ENCODE results near the gene KCNK4. TPM values are rescaled to one million over a fixed set of nuclear protein-coding genes. Genes with fewer than 3 reads are reported as not detected.

KCNK4 gene
- total and polyA plus RNA-seq, 2 of the 13 experiments (the other 11 are each of a cell fraction or from before 2014, with no cell fraction given): not detected

DNA sequence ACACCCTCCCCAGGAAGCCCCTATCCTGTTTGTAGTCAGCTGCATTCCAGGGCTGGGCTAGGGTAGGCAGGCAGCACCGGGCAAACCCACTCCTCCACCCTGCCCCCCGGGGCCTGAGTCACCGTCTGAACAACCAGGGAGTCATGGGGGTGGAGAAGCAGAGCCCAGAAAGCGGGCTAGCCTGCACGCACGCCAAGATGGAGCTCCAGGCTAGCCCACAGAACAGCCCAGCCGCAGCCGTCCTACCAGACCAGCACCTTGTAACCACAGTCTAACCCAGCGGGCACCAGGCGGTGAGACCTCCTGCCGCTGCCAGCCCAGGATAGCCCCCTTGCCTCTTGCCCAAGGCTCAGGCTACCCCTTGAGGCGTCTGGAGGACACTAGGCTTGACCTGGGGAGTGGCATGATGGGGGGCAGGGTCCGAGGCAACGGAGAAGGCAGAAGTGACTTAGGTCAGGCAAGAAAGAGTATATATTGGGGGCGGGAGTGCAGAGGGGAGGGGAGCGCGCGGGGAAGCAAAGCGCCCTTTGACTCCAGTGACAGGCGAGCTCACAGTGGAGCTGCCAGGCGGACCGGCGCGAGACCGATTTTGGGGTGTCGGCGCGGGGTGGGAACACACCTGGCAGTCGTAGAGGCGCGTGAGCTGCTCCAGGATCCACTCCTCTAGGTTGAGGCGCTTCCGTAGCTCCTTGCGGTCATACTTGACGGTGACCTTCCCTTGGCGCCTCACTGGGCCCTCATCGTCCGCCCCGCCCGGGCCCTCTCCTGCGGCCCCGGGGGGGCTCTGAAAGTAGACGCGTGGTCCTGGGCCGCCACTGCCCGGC is 45.1 kb upstream of the KCNK4 start (continued):
- TF ChIP-seq YEATS4 (CRISPR knock-in tag; IDR thresholded peaks at IDR 0.05; ENCODE audit: borderline replicate concordance): peak; percentile 14; the same call in 1 of the 2 replicates
- TF ChIP-seq, protein P1, sequence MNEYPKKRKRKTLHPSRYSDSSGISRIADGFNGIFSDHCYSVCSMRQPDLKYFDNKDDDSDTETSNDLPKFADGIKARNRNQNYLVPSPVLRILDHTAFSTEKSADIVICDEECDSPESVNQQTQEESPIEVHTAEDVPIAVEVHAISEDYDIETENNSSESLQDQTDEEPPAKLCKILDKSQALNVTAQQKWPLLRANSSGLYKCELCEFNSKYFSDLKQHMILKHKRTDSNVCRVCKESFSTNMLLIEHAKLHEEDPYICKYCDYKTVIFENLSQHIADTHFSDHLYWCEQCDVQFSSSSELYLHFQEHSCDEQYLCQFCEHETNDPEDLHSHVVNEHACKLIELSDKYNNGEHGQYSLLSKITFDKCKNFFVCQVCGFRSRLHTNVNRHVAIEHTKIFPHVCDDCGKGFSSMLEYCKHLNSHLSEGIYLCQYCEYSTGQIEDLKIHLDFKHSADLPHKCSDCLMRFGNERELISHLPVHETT (CRISPR knock-in tag; conservative IDR thresholded peaks at IDR 0.05): no peak
- TF ChIP-seq, protein P2, sequence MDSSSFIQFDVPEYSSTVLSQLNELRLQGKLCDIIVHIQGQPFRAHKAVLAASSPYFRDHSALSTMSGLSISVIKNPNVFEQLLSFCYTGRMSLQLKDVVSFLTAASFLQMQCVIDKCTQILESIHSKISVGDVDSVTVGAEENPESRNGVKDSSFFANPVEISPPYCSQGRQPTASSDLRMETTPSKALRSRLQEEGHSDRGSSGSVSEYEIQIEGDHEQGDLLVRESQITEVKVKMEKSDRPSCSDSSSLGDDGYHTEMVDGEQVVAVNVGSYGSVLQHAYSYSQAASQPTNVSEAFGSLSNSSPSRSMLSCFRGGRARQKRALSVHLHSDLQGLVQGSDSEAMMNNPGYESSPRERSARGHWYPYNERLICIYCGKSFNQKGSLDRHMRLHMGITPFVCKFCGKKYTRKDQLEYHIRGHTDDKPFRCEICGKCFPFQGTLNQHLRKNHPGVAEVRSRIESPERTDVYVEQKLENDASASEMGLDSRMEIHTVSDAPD (CRISPR knock-in tag; IDR thresholded peaks at IDR 0.05): no peak
- TF ChIP-seq ZNF264 (CRISPR knock-in tag; IDR thresholded peaks at IDR 0.05): no peak
- no peak for TF ChIP-seq TCF7 (IDR thresholded peaks at IDR 0.05; ENCODE audit: low read depth)
- TF ChIP-seq ZMYM4 (CRISPR knock-in tag; IDR thresholded peaks at IDR 0.05): 0 out of 2 replicates have a peak, but pooled peaks have one; percentile 15
- no peak for TF ChIP-seq HES4 (CRISPR knock-in tag; IDR thresholded peaks at IDR 0.05; ENCODE audit: borderline replicate concordance)
- 0 out of 2 replicates have a peak, but pooled peaks have one; percentile 36 for TF ChIP-seq ZBTB20 (CRISPR knock-in tag; IDR thresholded peaks at IDR 0.05; ENCODE audit: borderline replicate concordance, low read depth)
- TF ChIP-seq ZNF788 (CRISPR knock-in tag; IDR thresholded peaks at IDR 0.05; ENCODE audit: borderline replicate concordance): 0 out of 2 replicates have a peak, but pooled peaks have one; percentile 18
- TF ChIP-seq, protein P3, sequence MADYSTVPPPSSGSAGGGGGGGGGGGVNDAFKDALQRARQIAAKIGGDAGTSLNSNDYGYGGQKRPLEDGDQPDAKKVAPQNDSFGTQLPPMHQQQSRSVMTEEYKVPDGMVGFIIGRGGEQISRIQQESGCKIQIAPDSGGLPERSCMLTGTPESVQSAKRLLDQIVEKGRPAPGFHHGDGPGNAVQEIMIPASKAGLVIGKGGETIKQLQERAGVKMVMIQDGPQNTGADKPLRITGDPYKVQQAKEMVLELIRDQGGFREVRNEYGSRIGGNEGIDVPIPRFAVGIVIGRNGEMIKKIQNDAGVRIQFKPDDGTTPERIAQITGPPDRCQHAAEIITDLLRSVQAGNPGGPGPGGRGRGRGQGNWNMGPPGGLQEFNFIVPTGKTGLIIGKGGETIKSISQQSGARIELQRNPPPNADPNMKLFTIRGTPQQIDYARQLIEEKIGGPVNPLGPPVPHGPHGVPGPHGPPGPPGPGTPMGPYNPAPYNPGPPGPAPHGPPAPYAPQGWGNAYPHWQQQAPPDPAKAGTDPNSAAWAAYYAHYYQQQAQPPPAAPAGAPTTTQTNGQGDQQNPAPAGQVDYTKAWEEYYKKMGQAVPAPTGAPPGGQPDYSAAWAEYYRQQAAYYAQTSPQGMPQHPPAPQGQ (CRISPR knock-in tag; IDR thresholded peaks at IDR 0.05; ENCODE audit: borderline replicate concordance): no peak
- TF ChIP-seq PRMT3 (CRISPR knock-in tag; IDR thresholded peaks at IDR 0.05; ENCODE audit: borderline replicate concordance, low read depth): no peak
- TF ChIP-seq ZNF24 (IDR thresholded peaks at IDR 0.05): no peak
- no peak for TF ChIP-seq NCOA2 (CRISPR knock-in tag; IDR thresholded peaks at IDR 0.05)
- TF ChIP-seq ZNF629 (CRISPR knock-in tag; conservative IDR thresholded peaks at IDR 0.05): no peak
- TF ChIP-seq THAP11 (CRISPR knock-in tag; IDR thresholded peaks at IDR 0.05): no peak
- TF ChIP-seq HNF4A (CRISPR knock-in tag; IDR thresholded peaks at IDR 0.05): 0 out of 2 replicates have a peak, but pooled peaks have one; percentile 4
- peak; percentile 44; the same call in 1 of the 2 replicates for TF ChIP-seq POLR2G (IDR thresholded peaks at IDR 0.05; ENCODE audit: low read depth, low read length)
- TF ChIP-seq RAD51 (IDR thresholded peaks at IDR 0.05; ENCODE audit: borderline replicate concordance): no peak
- TF ChIP-seq NPAS2 (CRISPR knock-in tag; IDR thresholded peaks at IDR 0.05; ENCODE audit: borderline replicate concordance): no peak
- TF ChIP-seq EHMT2 (IDR thresholded peaks at IDR 0.05; ENCODE audit: borderline replicate concordance, low read depth, low read length): no peak
- TF ChIP-seq ARNTL (CRISPR knock-in tag; IDR thresholded peaks at IDR 0.05): 0 out of 2 replicates have a peak, but pooled peaks have one; percentile 29
- TF ChIP-seq, protein P4, sequence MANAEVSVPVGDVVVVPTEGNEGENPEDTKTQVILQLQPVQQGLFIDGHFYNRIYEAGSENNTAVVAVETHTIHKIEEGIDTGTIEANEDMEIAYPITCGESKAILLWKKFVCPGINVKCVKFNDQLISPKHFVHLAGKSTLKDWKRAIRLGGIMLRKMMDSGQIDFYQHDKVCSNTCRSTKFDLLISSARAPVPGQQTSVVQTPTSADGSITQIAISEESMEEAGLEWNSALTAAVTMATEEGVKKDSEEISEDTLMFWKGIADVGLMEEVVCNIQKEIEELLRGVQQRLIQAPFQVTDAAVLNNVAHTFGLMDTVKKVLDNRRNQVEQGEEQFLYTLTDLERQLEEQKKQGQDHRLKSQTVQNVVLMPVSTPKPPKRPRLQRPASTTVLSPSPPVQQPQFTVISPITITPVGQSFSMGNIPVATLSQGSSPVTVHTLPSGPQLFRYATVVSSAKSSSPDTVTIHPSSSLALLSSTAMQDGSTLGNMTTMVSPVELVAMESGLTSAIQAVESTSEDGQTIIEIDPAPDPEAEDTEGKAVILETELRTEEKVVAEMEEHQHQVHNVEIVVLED (CRISPR knock-in tag; IDR thresholded peaks at IDR 0.05; ENCODE audit: borderline replicate concordance): no peak
- TF ChIP-seq ZNF563 (CRISPR knock-in tag; IDR thresholded peaks at IDR 0.05): 0 out of 2 replicates have a peak, but pooled peaks have one; percentile 26

Data from HepG2 (cell line).